ENCODE measurements around the gene ARID2.

The ARID2 gene

DNA sequence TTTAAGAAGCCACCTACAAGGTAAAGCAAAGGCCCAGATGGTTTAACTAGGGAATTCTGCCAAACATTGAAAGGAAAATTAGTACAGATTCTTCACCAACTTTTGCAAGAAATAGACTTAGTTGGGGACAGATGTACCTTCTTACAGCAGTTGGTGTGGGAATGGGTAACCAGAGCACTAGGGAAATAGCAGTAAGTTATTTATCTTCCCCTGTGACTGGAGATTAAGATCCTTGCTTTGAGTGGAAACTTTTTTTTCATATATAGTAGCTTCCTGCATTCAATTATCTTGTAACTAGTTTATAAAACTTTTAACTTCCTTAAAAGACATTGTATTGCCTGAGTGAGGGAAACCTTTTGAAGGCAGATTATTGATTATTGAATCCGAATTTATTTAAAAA lies 44.2 kb downstream of the ARID2 start:
- no peak for DNase-seq

DNA sequence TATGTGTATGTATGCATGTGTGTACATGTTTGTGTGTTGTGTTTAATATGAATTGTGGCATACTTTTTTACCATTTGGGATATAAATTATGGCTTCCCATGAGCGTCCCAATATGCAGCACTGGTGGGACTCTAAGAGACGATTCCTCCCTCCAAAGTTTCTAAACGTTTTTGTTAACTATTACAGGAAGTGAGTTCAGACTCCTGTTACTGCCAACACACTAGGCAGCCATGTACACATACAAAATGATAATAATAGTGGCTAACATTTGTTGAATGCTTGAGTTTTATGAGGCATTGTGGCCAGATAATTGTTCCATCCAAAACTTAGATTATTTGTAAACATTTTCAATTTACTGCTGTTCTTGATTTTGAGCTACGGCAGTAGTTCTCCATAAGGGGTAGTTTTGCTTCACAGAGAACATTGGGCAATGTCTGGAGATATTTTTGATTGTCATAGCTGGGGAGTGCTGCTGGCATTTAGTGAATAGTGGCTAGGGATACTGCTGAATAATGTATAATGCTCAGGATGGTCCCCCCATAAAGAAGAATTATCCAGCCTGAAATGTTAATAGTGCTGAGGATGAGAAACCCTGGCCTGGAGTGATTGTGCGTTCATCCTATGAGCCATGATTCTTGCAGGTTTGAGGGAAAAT lies 45.1 kb downstream of the ARID2 start:
- DNase-seq, result no peak

DNA sequence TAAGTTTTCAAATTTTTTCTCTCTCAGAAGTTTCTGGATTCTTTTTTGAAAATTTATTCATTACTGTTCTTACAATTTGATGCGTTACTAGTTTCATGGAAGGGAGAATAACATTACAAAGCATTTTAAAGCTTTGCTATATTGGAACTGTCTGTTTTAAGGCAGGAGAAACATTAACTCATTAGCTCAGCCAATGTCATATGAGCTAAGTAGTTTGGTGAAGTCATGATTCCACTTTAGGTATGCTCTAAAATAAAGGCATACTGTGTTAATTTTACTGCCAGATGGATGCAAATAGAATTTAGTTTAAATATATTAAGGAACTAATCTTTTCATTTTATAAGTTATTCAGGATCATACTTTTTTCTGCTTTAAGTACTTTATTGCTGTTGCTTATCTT lies 46.0 kb downstream of the ARID2 start:
- no peak for DNase-seq

DNA sequence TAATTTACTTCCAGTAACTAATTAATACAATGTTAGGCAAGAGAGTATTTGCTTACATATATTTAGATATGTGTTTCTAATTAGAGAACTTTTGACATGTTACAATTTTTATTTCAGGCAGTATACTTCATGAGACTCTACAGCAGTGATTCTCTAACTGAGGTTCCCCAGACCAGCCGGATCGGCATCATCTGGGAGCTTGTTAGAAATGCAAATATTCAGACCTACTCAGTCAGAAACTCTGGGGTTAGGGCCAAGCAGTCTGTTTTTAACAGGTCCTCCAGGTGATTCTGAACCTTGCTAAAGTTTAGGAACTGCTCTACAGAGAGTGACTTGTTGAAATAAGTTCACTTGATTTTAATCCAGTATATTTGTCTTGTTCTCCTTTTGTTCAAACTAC lies 46.5 kb downstream of the ARID2 start:
- no peak for DNase-seq

DNA sequence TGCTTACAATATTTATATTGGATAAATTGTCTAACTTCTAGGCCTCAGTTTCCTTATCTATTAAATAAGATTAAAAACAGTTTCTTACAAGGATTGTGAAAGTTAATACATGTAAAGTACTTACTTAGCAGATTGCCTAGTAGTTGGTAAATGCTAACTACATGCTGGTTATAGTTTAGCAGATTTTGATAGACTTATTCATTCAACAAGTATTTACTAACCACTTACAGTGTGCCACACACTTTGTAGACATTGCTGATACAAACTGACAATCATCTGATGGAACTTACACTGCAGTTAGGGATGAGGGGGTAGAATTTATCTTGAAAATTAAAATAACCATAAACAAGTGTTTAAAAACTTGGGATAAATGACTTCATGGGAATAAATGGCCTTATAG lies 50.4 kb downstream of the ARID2 start:
- DNase-seq, result no peak

DNA sequence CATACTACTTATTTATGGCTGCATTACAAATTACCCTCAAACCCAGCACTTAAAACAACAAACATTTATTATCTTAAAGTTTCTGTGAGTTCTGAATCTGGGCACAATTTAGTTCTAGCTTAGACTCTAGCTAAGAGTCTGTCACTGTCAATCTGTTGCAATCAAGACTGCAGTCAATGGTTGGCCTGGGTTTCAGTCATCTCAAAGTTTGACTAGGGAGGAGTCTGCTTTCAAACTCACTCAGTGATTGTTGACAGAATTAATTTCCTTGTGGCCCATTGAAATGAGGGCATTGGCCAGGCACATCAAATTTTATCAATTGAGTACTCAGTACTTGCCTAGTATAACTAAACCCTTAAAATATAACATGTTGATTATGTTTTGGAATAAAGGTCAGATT lies 51.6 kb downstream of the ARID2 start:
- no peak for DNase-seq

DNA sequence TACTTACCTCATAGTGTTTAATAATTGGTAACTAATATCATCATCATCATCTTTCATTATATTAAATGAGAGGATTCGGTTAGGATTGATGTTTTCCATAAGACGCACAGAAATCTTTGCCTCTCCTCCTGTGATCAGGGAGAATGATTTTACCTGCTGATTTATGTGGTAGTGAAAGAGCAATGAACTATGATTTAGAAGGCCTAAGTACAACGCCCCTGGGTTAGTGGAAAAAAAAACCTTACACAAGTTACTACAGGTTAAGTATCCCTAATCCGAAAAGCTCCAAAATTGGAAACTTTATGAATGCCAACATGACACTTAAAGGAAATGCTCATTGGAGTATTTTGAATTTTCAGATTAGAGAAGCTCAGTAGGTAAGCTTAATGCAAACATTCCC lies 55.8 kb downstream of the ARID2 start:
- no peak for DNase-seq

DNA sequence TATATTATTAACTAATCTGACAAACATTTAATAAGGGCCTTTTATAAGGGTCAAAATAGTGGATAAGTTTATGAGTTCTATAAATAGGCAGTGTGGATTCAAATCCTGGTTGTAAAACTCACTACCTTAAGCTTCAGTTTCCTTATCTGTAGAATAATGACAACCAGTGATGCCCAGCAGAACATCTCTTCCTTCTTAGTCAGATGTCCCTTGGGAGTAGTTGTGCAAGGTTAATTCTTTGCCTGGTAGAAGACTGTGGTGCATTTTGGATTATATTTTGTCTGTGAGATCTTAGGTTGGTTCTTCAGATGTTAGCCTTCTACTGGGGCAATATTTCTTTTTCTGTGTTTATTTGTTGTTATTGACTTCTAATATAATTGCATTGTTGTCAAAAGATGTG lies 59.5 kb downstream of the ARID2 start:
- DNase-seq, result no peak

DNA sequence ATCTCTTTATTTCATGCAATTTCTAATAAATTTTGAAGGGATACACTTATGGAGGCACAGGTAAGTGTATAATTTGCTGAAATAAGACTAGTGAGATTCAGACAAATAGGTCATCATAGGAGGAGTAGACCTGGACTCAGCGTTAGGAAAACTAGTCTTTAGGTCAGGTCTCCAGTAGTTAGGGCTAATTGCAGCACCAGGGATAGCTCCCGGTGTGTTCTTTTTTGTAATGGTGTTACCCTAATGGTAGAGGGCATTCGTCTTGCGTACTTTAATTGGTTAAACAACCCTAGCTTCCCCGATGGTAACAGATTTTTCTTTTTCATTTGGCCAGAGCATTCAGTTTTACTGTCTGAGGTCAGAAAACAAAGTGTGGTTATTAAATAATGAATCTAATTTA lies 64.9 kb downstream of the ARID2 start:
- DNase-seq, result no peak

DNA sequence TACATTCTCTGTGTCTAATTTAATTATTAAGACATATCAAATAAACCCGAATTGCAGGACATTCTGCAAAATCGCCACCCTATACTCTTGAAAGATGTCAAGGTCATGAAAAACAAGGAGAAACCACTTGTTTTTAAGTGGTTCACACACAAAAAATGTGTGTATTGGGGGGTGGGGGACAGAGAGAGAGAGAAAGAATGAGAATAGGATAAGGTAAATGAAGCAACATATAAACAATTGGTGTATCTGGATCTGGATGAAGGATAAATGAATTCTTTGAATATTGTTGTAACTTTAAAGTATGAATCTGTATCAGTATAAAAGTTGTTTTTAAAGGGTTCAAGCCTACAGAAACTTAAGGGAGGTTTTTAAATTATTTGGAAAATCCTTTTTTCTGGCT lies 72.1 kb downstream of the ARID2 start:
- no peak for DNase-seq

DNA sequence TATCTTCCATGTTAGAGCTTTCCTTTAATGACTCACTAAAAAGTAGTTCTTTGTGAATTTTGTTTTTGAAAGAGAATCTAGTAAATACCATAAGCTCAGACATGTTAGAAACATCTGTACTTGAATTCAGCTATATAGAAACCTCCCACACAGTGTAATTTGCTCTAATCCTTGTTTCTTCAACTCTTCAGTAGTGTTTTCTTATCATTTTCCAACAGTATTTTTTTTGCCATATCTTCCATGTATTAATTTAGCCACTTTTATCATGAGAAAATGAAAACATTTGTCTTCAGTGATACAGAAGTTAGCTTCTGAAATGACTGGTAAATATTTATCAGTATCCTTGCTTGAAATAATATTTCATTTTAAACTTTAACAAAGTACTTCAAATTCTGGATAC lies 73.6 kb downstream of the ARID2 start:
- no peak for DNase-seq

DNA sequence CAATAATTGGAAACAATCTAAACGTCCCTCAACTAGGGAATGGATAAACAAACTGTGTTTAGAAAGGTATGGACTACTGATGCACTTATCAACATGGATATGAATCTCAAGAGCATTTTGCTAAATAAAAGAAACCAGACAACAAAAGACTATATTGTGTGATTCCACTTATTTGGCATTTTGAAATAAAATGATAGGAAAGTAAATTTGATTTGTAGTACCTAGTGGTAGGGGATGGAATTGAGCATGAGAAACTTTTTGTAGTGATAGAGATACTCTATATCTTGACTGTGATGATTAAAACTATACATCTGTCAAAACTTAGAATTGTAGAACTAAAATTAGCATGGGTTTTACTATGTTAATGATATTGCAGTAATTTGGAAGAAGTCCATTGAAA lies 87.1 kb downstream of the ARID2 start:
- DNase-seq, result no peak

DNA sequence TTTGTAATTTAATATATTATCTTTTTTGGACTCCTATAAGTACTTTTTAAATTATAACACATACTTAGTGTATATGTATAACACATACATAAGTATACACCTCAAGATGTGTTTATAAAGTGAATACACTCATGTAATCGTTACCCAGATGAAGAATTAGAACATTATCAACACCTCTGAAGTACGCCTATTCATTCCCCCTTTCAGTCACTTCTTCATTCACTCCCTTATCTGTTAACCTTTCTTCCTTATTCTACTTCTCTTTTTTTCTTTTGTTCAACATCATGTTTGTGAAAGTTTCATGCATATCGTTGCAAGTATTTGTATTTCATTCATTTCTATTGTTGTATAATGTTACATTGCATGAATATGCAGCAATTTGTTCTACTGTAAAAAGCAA lies 98.5 kb downstream of the ARID2 start:
- DNase-seq, result no peak

DNA sequence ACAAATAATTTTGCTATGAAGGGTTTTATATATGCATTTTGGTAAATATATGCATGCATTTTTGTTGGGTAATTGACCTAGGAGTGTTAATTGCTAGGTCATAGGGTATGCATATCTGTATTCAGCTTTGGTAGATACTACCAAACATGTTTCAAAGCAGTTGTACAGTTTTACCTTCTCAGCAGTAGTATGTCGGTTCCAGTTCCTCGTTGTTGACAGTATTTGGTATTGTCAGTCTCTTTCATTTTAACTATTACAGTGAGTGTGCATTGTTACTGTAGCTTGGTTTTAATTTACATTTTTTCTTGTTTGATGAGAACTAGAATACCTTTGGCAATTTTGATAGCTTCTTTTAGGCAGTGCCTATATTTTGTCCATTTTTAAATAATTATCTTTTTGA lies 98.9 kb downstream of the ARID2 start:
- no peak for DNase-seq

DNA sequence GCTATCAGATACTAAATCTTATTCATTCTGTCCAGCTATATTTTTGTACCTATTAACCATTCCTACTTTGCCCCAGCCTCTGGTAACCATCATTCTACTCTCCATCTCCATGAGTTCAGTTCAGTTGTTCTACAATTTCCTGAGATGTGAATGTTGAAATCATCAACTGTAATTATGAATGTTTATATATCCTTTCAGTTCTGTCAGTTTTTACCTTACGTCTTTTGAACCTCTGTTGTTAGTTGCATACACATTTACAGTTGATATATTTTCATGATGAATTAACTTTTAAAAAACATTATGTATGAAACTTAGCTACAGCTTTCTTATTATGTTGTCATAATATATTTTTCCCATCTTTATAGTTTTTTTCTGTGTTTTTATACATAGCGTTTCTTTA lies 102.1 kb downstream of the ARID2 start:
- DNase-seq, result no peak

DNA sequence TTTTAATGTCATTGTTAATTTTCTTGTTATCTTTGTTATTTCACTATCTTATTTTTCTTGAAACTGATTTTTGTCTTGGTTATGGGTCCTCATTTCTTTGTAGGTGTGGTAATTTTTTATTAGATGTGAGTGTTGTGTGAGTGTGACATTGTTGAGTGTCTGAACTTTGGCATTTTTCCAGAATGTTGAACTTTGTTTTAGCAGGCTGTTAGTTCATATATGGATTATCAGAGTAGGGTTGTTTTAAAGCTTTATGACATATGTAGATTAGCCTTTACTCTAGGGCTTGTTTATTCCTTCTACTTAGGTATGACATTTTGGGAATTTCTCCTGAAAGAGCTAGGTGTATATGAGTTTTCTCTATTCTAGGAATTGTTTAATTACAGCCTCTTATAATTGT lies 103.9 kb downstream of the ARID2 start:
- DNase-seq, result no peak

DNA sequence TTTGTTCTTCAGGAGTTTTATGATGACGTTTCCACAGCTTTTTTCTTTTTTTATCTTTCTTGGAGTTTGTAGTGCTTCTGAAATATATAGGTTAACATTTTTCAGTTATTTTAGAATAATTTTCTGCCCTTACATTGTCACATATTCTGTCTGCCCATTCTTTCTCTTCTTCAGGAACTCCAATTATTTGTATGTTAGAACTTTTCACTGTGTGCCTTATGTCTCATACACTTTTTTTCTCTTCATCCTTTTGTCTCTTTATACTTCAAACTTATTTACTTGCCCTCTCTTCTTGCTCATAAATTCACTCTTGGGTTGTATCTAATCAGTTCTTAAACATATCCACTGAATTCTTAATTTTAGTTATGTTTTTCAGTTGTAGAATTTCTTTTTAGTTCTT lies 105.3 kb downstream of the ARID2 start:
- DNase-seq, result no peak

DNA sequence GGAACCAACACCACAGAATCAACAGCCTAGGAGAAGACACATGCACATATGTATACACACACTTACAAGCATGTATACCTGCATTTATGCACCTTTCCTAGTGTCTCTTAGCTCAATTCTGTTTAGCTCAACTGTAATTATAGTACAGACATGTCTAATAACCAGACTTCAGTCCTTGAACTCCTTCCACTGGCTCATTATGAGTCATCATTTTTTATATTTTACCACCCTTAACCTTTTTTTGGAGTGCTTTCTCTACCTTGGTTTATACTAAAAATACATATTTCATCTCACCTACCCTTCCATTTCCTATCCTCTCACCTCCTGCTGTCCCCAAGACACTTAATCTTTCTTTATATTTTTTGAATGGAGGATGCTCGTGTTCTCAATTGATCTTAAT lies 110.4 kb downstream of the ARID2 start:
- no peak for DNase-seq

DNA sequence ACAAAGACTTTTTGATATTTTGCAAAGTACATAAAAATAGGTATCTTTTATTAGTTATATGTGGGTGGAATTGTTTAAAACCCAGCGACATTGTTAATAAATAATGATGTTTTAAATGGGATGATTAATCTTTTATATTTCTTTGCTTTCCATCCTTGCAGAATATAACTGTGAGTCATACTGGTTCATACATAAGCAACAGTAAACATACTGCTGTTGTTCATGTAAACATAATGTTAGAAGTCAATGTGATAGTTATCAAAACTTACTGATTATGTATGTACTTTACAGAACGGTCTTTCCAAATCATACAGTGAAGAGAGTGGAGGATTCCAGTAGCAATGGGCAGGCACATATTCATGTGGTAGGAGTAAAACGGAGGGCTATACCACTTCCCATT lies 119.8 kb downstream of the ARID2 start:
- no peak for DNase-seq

DNA sequence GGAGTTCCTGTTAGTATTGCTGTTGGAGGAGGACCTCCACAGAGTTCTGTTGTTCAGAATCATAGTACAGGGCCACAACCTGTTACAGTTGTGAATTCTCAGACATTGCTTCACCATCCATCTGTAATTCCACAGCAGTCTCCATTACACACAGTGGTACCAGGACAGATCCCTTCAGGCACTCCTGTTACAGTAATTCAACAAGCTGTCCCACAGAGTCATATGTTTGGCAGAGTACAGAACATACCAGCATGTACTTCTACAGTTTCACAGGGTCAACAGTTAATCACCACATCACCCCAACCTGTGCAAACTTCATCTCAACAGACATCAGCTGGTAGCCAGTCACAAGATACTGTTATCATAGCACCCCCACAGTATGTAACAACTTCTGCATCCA lies 120.8 kb downstream of the ARID2 start:
- DNase-seq, result no peak

DNA sequence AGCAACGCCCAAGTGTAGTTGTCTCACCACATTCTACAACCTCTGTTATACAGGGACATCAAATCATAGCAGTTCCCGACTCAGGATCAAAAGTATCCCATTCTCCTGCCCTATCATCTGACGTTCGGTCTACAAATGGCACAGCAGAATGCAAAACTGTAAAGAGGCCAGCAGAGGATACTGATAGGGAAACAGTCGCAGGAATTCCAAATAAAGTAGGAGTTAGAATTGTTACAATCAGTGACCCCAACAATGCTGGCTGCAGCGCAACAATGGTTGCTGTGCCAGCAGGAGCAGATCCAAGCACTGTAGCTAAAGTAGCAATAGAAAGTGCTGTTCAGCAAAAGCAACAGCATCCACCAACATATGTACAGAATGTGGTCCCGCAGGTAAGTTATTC lies 123.0 kb downstream of the ARID2 start:
- DNase-seq, result no peak

DNA sequence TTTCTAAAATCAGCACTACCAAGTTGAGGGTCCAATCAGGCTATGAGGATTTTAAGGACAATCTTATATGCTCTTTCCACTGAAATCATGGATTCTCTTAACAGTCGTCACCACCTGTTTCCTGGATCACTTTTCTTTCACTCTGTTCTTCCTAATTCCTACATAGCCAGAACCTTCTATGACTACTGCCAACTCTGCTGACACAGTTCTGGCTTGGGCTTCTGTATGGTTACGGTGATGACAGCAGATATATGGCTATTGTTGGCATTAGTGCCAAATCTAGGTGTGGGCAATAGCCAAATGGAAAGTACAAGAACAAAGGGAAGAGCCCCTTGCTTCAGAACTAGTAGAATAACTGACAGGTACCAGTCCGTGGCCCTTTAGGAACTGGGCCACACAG lies 124.0 kb downstream of the ARID2 start:
- no peak for DNase-seq

DNA sequence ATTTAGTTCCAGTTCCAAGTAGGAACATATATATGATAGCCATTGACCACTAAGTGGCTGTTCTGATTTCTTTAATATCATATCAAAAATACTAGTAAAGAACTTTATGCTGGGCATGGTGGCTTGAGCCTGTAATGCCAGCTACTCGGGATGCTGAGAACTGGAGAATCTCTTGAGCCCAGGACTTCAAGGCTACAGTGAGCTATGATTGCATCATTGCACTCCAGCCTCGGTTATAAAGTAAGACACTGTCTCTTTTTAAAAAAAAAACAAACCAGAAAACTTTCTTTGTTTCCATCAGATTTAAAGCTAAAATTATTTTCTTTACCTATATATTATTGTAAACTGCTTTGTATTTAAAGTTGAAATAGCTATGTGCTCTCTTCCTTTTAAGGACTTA lies 133.8 kb downstream of the ARID2 start:
- DNase-seq, result no peak

DNA sequence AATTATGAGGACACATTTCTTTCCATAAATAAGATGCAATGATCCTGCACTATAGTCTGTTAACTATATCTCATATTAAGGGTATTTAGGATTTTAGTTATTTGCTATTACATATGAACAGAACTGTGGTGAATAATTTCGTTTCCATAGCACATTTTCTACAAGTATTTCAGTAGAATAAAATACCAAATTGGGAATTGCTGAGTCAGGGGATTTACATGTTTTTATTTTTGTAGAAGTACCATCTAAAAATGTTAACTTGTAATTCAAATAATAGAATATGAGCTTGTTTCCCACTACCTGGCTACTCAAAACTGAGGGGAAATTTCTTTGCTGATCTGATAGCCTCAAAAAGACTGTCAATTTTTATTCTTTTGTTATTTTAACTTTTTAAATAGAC lies 136.8 kb downstream of the ARID2 start:
- DNase-seq, result no peak

DNA sequence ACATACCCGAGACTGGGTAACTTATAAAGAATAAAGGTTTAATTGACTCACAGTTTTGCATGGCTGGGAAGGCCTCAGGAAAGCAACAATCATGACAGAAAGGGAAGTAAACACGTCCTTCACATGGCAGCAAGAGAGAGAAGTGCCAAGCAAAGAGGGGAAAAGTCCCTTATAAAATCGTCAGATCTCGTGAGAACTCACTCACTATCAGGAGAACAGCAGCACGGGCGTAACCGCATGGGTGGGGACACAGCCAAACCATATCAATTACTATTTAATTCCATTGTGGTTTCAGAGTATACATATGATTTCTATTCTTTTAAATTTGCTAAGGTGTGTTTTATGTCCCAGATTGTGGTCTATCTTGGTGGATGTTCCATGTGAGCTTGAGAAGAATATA lies 142.9 kb downstream of the ARID2 start:
- DNase-seq, result no peak

DNA sequence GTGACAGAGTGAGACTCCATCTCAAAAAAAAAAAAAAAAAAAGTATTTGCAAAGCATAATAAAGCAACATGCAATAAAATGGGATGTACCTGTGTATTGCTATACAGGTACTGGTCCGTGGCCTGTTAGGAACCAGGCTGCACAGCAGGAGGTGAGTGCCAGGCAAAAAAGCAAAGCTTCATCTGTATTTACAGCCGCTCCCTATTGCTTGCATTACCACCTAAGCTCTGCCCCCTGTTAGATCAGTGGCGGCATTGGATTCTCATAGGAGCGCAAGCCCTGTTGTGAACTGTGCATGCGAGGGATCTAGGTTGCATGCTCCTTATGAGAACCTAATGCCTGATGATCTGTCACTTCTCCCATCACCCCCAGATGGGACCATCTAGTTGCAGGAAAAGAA lies 147.6 kb downstream of the ARID2 start:
- DNase-seq, result no peak

Measured in CD4-positive, alpha-beta T cell treated with Interleukin-10 for 1 hour (primary cell).